Activated T-cell treated with anti-CD3 and anti-CD28 coated beads for 24 hours (primary cell): Measurements from ENCODE around the gene ABHD18.
"Not testable (repeated sequence)": the region's sequence is repeated elsewhere in the genome, so short reads cannot be mapped to it uniquely, and the experiment has no call there.

Source experiments
- DNase-seq: peaks from one replicate; pipeline ENCODE4 v3.0.0-alpha.2; 2020; ENCODE audit warnings: low read depth

ABHD18 gene

GRCh38 chr4:127993151-127993550 lies 27.9 kb downstream of the ABHD18 start:
- no peak for DNase-seq

- DNase-seq = no peak
Observed at GRCh38 chr4:127995776-127996175, 30.6 kb downstream of the ABHD18 start.

- DNase-seq = not testable (repeated sequence)
Observed at GRCh38 chr4:127996521-127996920, 31.3 kb downstream of the ABHD18 start.

GRCh38 chr4:127997534-127998388 lies 32.6 kb downstream of the ABHD18 start:
- DNase-seq = peak; percentile 20

GRCh38 chr4:128006592-128006991 lies 41.4 kb downstream of the ABHD18 start:
- DNase-seq = no peak

- no peak for DNase-seq
Observed at GRCh38 chr4:128009428-128009827, 44.2 kb downstream of the ABHD18 start.

GRCh38 chr4:128025319-128025718 lies 60.1 kb downstream of the ABHD18 start:
- DNase-seq = no peak

- no peak for DNase-seq
Observed at GRCh38 chr4:128029907-128030306, 64.7 kb downstream of the ABHD18 start.

- DNase-seq = no peak
Observed at GRCh38 chr4:128031756-128032384, 66.7 kb downstream of the ABHD18 start.

GRCh38 chr4:128039568-128039967 lies 74.4 kb downstream of the ABHD18 start:
- no peak for DNase-seq

- DNase-seq = not testable (repeated sequence)
Observed at GRCh38 chr4:128047019-128047418, 81.8 kb downstream of the ABHD18 start.

- not testable (repeated sequence) for DNase-seq
Observed at GRCh38 chr4:128047514-128047913, 82.3 kb downstream of the ABHD18 start.

GRCh38 chr4:128051229-128051628 lies 86.0 kb downstream of the ABHD18 start:
- not testable (repeated sequence) for DNase-seq

GRCh38 chr4:128054907-128055306 lies 89.7 kb downstream of the ABHD18 start:
- DNase-seq = not testable (repeated sequence)

- not testable (repeated sequence) for DNase-seq
Observed at GRCh38 chr4:128055441-128056206, 90.4 kb downstream of the ABHD18 start.

- DNase-seq = no peak
Observed at GRCh38 chr4:128056396-128056795, 91.2 kb downstream of the ABHD18 start.

- no peak for DNase-seq
Observed at GRCh38 chr4:128060121-128060698, 95.0 kb downstream of the ABHD18 start.

- peak; percentile 91 for DNase-seq
Observed at GRCh38 chr4:128060699-128061565, 95.7 kb downstream of the ABHD18 start, which contains the start of gene LARP1B. LARP1B (plus strand) TSS chr4:128061312; CDS start chr4:128074952, 13,640 bp downstream.

- peak; percentile 46 for DNase-seq
Observed at GRCh38 chr4:128061566-128062536, 96.6 kb downstream of the ABHD18 start.

GRCh38 chr4:128066453-128066820 lies 101.2 kb downstream of the ABHD18 start:
- not testable (repeated sequence) for DNase-seq
